IMR-90 (cell line): ENCODE measurements around the gene EPB41L2. TPM values are rescaled to one million over a fixed set of nuclear protein-coding genes. Genes with fewer than 3 reads are reported as not detected.

Experiments used
- ATAC-seq: fragments of 200-7000 bp; cut with Tn5 transposase; 2 replicates; pipeline ENCODE4 v1.9.1; 2020; ENCODE audit warnings: low read depth, mild to moderate bottlenecking, moderate library complexity
- BruUV-seq: library from RNA; stranded (reverse); fragments of 400-500 nt; replicated peaks from 2 replicates; lab custom pipeline; 2021; lab: Mats Ljungman, UMichigan
- CTCF ChIA-PET: fragments of 300-600 bp; formaldehyde crosslinking; extraction: SDS; loops from one replicate; lab custom pipeline; 2021; ENCODE audit warnings: antibody characterized with exemption; lab: Yijun Ruan, JAX
- POLR2A ChIA-PET: fragments of 300-600 bp; sonication (Branson Sonifier 250); formaldehyde crosslinking; loops from one replicate; lab custom pipeline; 2022; ENCODE audit warnings: antibody characterized with exemption; ENCODE audit not compliant: unreplicated experiment; lab: Charles Lee
- DNase-seq: peaks from one replicate; pipeline ENCODE4 v3.0.0; 2013
- H2AFZ ChIP-seq: replicated peaks from 2 replicates; pipeline ENCODE3; 2013; ENCODE audit warnings: low read length, mild to moderate bottlenecking; ENCODE audit not compliant: poor library complexity
- H2AK5ac ChIP-seq: 2 replicates; pipeline ENCODE4 v1.6.1; 2013; ENCODE audit warnings: low read depth, low read length, inconsistent platforms
- H2AK9ac ChIP-seq: replicated peaks from 2 replicates; pipeline ENCODE3; 2013; ENCODE audit warnings: mild to moderate bottlenecking, low read depth, low read length, moderate library complexity; ENCODE audit not compliant: poor library complexity
- H2BK120ac ChIP-seq: 2 replicates; pipeline ENCODE4 v1.6.1; 2013; ENCODE audit warnings: low read depth, low read length, inconsistent platforms
- H2BK15ac ChIP-seq: 3 replicates; pipeline ENCODE4 v1.6.1; 2013; ENCODE audit warnings: low read depth, low read length, inconsistent platforms
- H2BK20ac ChIP-seq: 2 replicates; pipeline ENCODE4 v1.6.1; 2013; ENCODE audit warnings: low read depth, mild to moderate bottlenecking, inconsistent platforms, low read length, moderate library complexity
- H2BK5ac ChIP-seq: 2 replicates; pipeline ENCODE4 v1.6.1; 2013; ENCODE audit warnings: mild to moderate bottlenecking, low read depth, low read length, inconsistent platforms; ENCODE audit not compliant: poor library complexity, severe bottlenecking
- H3K14ac ChIP-seq: replicated peaks from 2 replicates; pipeline ENCODE4 v1.6.1; 2013; ENCODE audit warnings: low read depth, low read length, inconsistent platforms
- H3K18ac ChIP-seq: 2 replicates; pipeline ENCODE4 v1.6.1; 2013; ENCODE audit warnings: low read depth, low read length, control low read depth
- H3K23ac ChIP-seq: 2 replicates; pipeline ENCODE4 v1.6.1; 2013; ENCODE audit warnings: low read depth, low read length, inconsistent platforms
- H3K27ac ChIP-seq: 2 replicates; pipeline ENCODE4 v1.5.1; 2013; ENCODE audit warnings: mild to moderate bottlenecking, control low read depth, low read length; ENCODE audit not compliant: insufficient read depth
- H3K27me3 ChIP-seq: 2 replicates; pipeline ENCODE4 v1.6.1; 2013; ENCODE audit warnings: low read length; ENCODE audit not compliant: control insufficient read depth, insufficient read depth
- H3K36me3 ChIP-seq: 2 replicates; pipeline ENCODE4 v1.6.1; 2013; ENCODE audit warnings: low read length, mixed read lengths; ENCODE audit not compliant: control insufficient read depth, insufficient read depth
- H3K4ac ChIP-seq: 2 replicates; pipeline ENCODE4 v1.6.1; 2013; ENCODE audit warnings: low read depth, low read length, inconsistent platforms
- H3K4me1 ChIP-seq: 2 replicates; pipeline ENCODE4 v1.6.1; 2013; ENCODE audit warnings: low read length, mixed read lengths; ENCODE audit not compliant: control insufficient read depth, insufficient read depth
- H3K4me2 ChIP-seq: 2 replicates; pipeline ENCODE4 v1.6.1; 2013; ENCODE audit warnings: low read depth, mild to moderate bottlenecking, control low read depth, low read length, moderate library complexity
- H3K4me3 ChIP-seq: 2 replicates; pipeline ENCODE4 v1.5.1; 2013; ENCODE audit warnings: low read depth, mild to moderate bottlenecking, control low read depth, low read length, moderate library complexity; ENCODE audit not compliant: insufficient read depth
- H3K56ac ChIP-seq: 2 replicates; pipeline ENCODE4 v1.6.1; 2013; ENCODE audit warnings: low read length, inconsistent platforms; ENCODE audit not compliant: insufficient read depth; ENCODE audit errors: extremely low read depth
- H3K79me1 ChIP-seq, 2 experiments: 2 replicates each; pipeline ENCODE4 v1.6.1; 2013; ENCODE audit warnings: low read length in 2 of 2, inconsistent platforms in 1 of 2, low read depth in 1 of 2
- H3K9ac ChIP-seq: 2 replicates; pipeline ENCODE4 v1.6.1; 2013; ENCODE audit warnings: low read depth, low read length, control low read depth
- H3K9me1 ChIP-seq: 2 replicates; pipeline ENCODE4 v1.6.1; 2013; ENCODE audit warnings: low read length, inconsistent platforms; ENCODE audit not compliant: insufficient read depth
- H3K9me3 ChIP-seq: 2 replicates; pipeline ENCODE4 v1.6.1; 2013; ENCODE audit warnings: low read length; ENCODE audit not compliant: control insufficient read depth, insufficient read depth
- H4K20me1 ChIP-seq: 2 replicates; pipeline ENCODE4 v1.6.1; 2013; ENCODE audit warnings: low read length, inconsistent platforms; ENCODE audit not compliant: insufficient read depth
- H4K5ac ChIP-seq: 2 replicates; pipeline ENCODE4 v1.6.1; 2013; ENCODE audit warnings: mild to moderate bottlenecking, low read depth, low read length, control low read depth
- H4K8ac ChIP-seq, 2 experiments: 2 replicates each; pipeline ENCODE4 v1.6.1; 2013; ENCODE audit warnings: low read depth in 2 of 2, low read length in 2 of 2, control low read depth in 1 of 2, inconsistent platforms in 1 of 2
- H4K91ac ChIP-seq: 2 replicates; pipeline ENCODE4 v1.6.1; 2013; ENCODE audit warnings: low read depth, low read length, inconsistent platforms; ENCODE audit not compliant: insufficient read depth
- CEBPB ChIP-seq: IDR thresholded peaks from 2 replicates; pipeline ENCODE4 v1.6.1; 2012; ENCODE audit warnings: low read depth, low read length, improper control_type of control experiment
- MAZ ChIP-seq: IDR thresholded peaks from 2 replicates; pipeline ENCODE4 v1.6.1; 2012; ENCODE audit warnings: low read depth, mild to moderate bottlenecking, low read length, improper control_type of control experiment, moderate library complexity, borderline replicate concordance
- POLR2A ChIP-seq: IDR thresholded peaks from 2 replicates; pipeline ENCODE4 v1.6.1; 2012; ENCODE audit warnings: mild to moderate bottlenecking, low read depth, low read length
- RCOR1 ChIP-seq: IDR thresholded peaks from 2 replicates; pipeline ENCODE4 v1.6.1; 2012; ENCODE audit warnings: mild to moderate bottlenecking, low read length, improper control_type of control experiment; ENCODE audit not compliant: insufficient replicate concordance
- RFX5 ChIP-seq: IDR thresholded peaks from 2 replicates; pipeline ENCODE4 v1.8.0; 2012; ENCODE audit warnings: low read depth, mild to moderate bottlenecking, low read length, moderate library complexity
- WGBS, 2 experiments: methylation state at CpG; one replicate each; pipeline versions ENCODE4 v1.1.5 to v1.1.7; 2013; ENCODE audit warnings: missing lambda C conversion rate in 2 of 2; ENCODE audit not compliant: insufficient read length in 1 of 2; ENCODE audit errors: extremely low coverage in 2 of 2; 5-methylcytosine and 5-hydroxymethylcytosine counted together
- dilution Hi-C: fragments of 300-500 bp; cut with HindIII; formaldehyde crosslinking; loops from one replicate; pipeline ENCODE4 v1.14.3; 2018; ENCODE audit warnings: low sequenced_read_pairs; ENCODE audit not compliant: unreplicated experiment
- in situ Hi-C: fragments of 300-500 bp; cut with MboI; formaldehyde crosslinking; loops from 3 replicates; pipeline ENCODE4 v1.14.3; 2019; ENCODE audit warnings: low sequenced_read_pairs, inconsistent platforms, mixed read lengths
- intact Hi-C: fragments of 100-400 bp; cut with micrococcal nuclease; formaldehyde crosslinking; loops from 2 replicates; pipeline ENCODE4 v1.10.0; 2022
- polyA plus RNA-seq, 3 experiments: library from polyadenylated mRNA; depleted of rRNA; stranded (reverse); fragments of >200 nt; gene quantifications; 2 replicates each; pipeline ENCODE4 v1.2.3, GENCODE V29; 2012; ENCODE audit warnings: low replicate concordance in 1 of 3
- total RNA-seq: library from RNA; depleted of rRNA; stranded (reverse); fragments of >200 nt; gene quantifications from 2 replicates; pipeline ENCODE4 v1.2.3, GENCODE V29; 2012
- TF ChIP-seq, protein P1 (sequence below): fragments of 150-350 bp; IDR thresholded peaks from 2 replicates; pipeline ENCODE4 v1.6.1; 2017; ENCODE audit warnings: mild to moderate bottlenecking, antibody characterized with exemption, low read length, low read depth

The EPB41L2 gene
- total and polyA plus RNA-seq, 2 of the 4 experiments (the other 2 are of a cell fraction), result 85.7 to 99.8 TPM

- TF ChIP-seq RCOR1, result no peak
These were observed 235.5 kb downstream of the EPB41L2 start, which contains the start of gene SMLR1 (continued) for GRCh38 chr6:130827247-130828149.

DNA sequence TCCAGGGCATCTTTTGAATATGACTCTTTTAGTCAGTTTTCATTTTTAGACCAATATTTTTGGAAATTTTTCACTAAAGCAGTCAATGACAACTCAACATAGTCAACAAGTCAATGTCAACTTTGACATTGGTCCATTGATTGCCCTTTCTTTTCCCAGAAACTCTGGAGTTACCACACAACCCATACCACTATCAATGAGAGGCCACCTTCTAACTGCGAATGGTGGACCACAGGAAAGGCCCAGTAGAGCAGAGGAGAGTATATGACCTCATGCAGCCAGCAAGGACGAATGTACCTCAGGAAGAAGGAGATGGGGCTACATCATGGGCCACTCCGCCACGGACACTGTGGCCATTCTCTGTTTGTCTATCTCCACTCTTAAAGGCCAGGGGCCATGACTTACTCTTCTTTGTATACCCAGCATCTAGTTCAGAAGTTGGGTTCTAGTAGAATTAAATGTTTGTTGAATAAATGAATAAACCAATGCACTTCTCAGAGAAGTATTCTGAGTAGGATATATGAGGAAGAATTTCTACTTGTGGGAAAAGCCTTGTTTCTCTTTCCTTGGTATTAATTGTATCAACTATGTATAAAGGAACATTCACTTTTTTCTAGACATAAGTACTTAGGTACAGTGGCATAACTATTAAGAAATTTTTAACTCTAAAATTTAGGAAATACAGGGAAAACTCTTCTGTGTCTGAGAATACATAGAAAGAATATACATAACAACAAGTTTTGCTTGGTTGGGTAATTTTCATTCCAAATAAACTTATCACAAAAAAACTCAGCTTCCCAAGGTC lies 236.4 kb downstream of the EPB41L2 start:
- Histone ChIP-seq H3K27ac (no peak overlapping the region), H2AK9ac (no peak overlapping the region), H2BK20ac (no peak overlapping the region), H3K4me1 (no peaks in the 10 kb centered on the region), H4K5ac (no peak overlapping the region), H4K20me1 (no peaks in the 10 kb centered on the region), H3K9ac (no peak overlapping the region), H3K27me3 (no peaks in the 10 kb centered on the region), H2BK5ac (no peak overlapping the region), H3K36me3 (no peaks in the 10 kb centered on the region), H3K18ac (no peak overlapping the region), H3K79me1 (no peaks in the 10 kb centered on the region), H3K4me3 (no peak overlapping the region), H3K9me1 (no peaks in the 10 kb centered on the region), H3K14ac (no peak overlapping the region), H4K91ac (no peak overlapping the region), H2BK15ac (no peak overlapping the region), H2AFZ (no peak overlapping the region), H2BK120ac (no peak overlapping the region), H3K23ac (no peak overlapping the region), H3K4ac (no peak overlapping the region), H3K56ac (no peak overlapping the region), H3K9me3 (no peaks in the 10 kb centered on the region), H3K4me2 (no peak overlapping the region), H2AK5ac (no peak overlapping the region), H4K8ac (no peak overlapping the region)
- CTCF ChIA-PET, result no interaction called here
- ATAC-seq, result no peak
- TF ChIP-seq CEBPB, result no peak
- TF ChIP-seq POLR2A, result no peak
- no peak for TF ChIP-seq RCOR1
- no peak for TF ChIP-seq RFX5
- TF ChIP-seq, protein P1, sequence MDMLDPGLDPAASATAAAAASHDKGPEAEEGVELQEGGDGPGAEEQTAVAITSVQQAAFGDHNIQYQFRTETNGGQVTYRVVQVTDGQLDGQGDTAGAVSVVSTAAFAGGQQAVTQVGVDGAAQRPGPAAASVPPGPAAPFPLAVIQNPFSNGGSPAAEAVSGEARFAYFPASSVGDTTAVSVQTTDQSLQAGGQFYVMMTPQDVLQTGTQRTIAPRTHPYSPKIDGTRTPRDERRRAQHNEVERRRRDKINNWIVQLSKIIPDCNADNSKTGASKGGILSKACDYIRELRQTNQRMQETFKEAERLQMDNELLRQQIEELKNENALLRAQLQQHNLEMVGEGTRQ, result no peak
- no peak for TF ChIP-seq MAZ
- DNase-seq, result no peak
- in situ Hi-C loops (no loop called here), dilution Hi-C loops (no loop called here), intact Hi-C loops (no loop called here)
- BruUV-seq, result no TSS peak
- POLR2A ChIA-PET, result no interaction called here
- WGBS, 2 experiments, result no CpG with 5 or more reads among the region's 4 CpGs
